Prostate gland (tissue), 2 donors: ENCODE results near the gene NOM1.

Experiments used
- CTCF ChIP-seq, 4 experiments: fragments of 200-600 bp in 2 of 4; fragments of 450-650 bp in 2 of 4; sonication (generic) in 2 of 4; IDR thresholded peaks; 1 replicate in 3 of 4; 2 replicates in 1 of 4; pipeline ENCODE4 v1.5.1; 2016 to 2019; ENCODE audit warnings: antibody characterized with exemption in 4 of 4, mild to moderate bottlenecking in 2 of 4, moderate library complexity in 2 of 4
- POLR2AphosphoS5 ChIP-seq: sonication (generic); formaldehyde crosslinking; IDR thresholded peaks from one replicate; pipeline ENCODE4 v1.6.1; 2017; ENCODE audit warnings: antibody characterized with exemption

DNA sequence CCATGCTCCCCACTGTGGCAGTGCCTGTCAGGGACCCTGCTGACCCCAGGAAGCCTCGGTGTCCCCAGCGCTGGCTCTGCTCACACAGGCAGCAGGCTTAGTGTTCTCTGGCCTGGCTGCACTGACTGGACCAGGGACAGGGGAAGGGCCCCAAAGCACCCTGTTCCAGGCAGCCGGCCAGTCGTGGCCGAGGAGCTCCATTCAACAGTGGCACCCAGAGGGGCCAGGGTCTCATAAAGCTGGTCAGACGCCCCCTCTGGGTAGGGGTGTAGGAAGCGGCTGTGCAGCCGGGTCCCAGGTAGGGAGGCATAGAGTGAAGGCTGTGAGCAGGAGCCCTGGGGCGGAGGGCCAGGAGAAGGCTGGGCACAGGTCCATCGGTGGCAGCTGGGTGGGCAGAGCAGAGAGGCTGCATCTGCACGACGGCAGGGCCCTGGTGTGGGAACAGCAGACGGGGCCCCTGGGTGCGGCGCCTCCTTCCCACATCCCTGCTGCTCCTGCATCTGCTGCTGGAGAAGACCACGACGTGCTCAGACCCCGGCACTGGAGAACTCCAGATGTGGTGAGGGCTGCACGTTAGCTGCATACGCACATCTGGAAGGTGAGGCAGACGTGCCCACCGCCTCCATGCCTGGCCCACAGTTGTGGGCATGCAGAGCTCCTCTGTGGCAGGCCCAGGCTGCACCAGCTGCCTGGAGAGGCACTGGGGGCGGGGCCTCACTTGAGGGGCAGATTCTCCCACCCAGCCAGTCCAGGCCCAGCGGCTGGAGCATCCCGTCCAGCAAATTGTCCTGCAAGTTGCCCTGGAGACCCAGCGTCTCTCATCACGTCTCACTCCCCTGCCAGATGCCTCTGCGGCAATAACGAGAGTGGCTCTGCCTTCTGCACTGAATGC is 35.8 kb downstream of the NOM1 start:
- TF ChIP-seq POLR2AphosphoS5, result no peak
- no peak for TF ChIP-seq CTCF (IDR thresholded peaks at IDR 0.05)
